GM12864 (cell line): Measurements from ENCODE around the gene SLC22A23.

Experiments
- DNase-seq: peaks from one replicate; pipeline ENCODE4 v3.0.0-alpha.2; 2011; ENCODE audit warnings: low read depth
- H3K4me3 ChIP-seq: 2 replicates; pipeline ENCODE4 v1.5.1; 2011; ENCODE audit warnings: mild to moderate bottlenecking, low read depth, low read length, control low read depth
- CTCF ChIP-seq: IDR thresholded peaks from 2 replicates; pipeline ENCODE4 v1.5.1; 2011; ENCODE audit warnings: low read depth, mild to moderate bottlenecking, moderate library complexity, low read length, control low read depth, inconsistent platforms; ENCODE audit errors: missing control alignments

Gene SLC22A23

GRCh38 chr6:3230900-3231246 lies 226.0 kb downstream of the SLC22A23 start:
- no peak overlapping the region for H3K4me3 ChIP-seq
- no peak for TF ChIP-seq CTCF
- no peak for DNase-seq

- TF ChIP-seq CTCF: no peak
- no peak overlapping the region for H3K4me3 ChIP-seq
- DNase-seq: no peak
Observed at GRCh38 chr6:3230256-3230882, 226.5 kb downstream of the SLC22A23 start.

- peak overlapping the region; percentile 48 for H3K4me3 ChIP-seq
- DNase-seq: no peak
- TF ChIP-seq CTCF: no peak
Observed at GRCh38 chr6:3229566-3230178, 227.2 kb downstream of the SLC22A23 start.

- no peak for TF ChIP-seq CTCF
- H3K4me3 ChIP-seq: peak overlapping the region; percentile 48
- DNase-seq: no peak
Observed at GRCh38 chr6:3228771-3229565, 227.9 kb downstream of the SLC22A23 start.

- TF ChIP-seq CTCF: no peak
- H3K4me3 ChIP-seq: peak overlapping the region; percentile 59
- DNase-seq: no peak
Observed at GRCh38 chr6:3228046-3228671, 228.7 kb downstream of the SLC22A23 start.

- no peak for DNase-seq
- H3K4me3 ChIP-seq: peak within 1 kb of the TSS; percentile 59
- TF ChIP-seq CTCF: no peak
Observed at GRCh38 chr6:3227363-3228045, 229.3 kb downstream of the SLC22A23 start, which contains the start of gene TUBB2B. Gene TUBB2B (minus strand): TSS chr6:3227653. CDS start chr6:3227543, 110 bp downstream.
